ENCODE results near the gene SLC17A9.
"Not testable (repeated sequence)": the region's sequence is repeated elsewhere in the genome, so short reads cannot be mapped to it uniquely, and the experiment has no call there.

The SLC17A9 gene

GRCh38 chr20:62921119-62921687 lies 31.3 kb upstream of the SLC17A9 start:
- TF ChIP-seq CTCF (IDR thresholded peaks at IDR 0.05; ENCODE audit: borderline replicate concordance, insufficient read depth, low read depth, low read length): peak; percentile 71
- H3K4me3 ChIP-seq (ENCODE audit: low read depth, low read length): no peak overlapping the region

- H3K4me3 ChIP-seq (ENCODE audit: low read depth, low read length): no peak overlapping the region
- TF ChIP-seq CTCF (IDR thresholded peaks at IDR 0.05; ENCODE audit: borderline replicate concordance, insufficient read depth, low read depth, low read length): no peak
Observed at GRCh38 chr20:62922451-62922921, 30.0 kb upstream of the SLC17A9 start.

- H3K4me3 ChIP-seq (ENCODE audit: low read depth, low read length): not testable (repeated sequence)
Observed at GRCh38 chr20:62923059-62923668, 29.3 kb upstream of the SLC17A9 start.

GRCh38 chr20:62923669-62924441 lies 28.7 kb upstream of the SLC17A9 start:
- no peak for TF ChIP-seq CTCF (IDR thresholded peaks at IDR 0.05; ENCODE audit: borderline replicate concordance, insufficient read depth, low read depth, low read length)
- no peak overlapping the region for H3K4me3 ChIP-seq (ENCODE audit: low read depth, low read length)

GRCh38 chr20:62924442-62925075 lies 27.9 kb upstream of the SLC17A9 start:
- TF ChIP-seq CTCF (IDR thresholded peaks at IDR 0.05; ENCODE audit: borderline replicate concordance, insufficient read depth, low read depth, low read length): no peak
- H3K4me3 ChIP-seq (ENCODE audit: low read depth, low read length): peak overlapping the region; percentile 82

- no peak for TF ChIP-seq CTCF (IDR thresholded peaks at IDR 0.05; ENCODE audit: borderline replicate concordance, insufficient read depth, low read depth, low read length)
- peak overlapping the region; percentile 82 for H3K4me3 ChIP-seq (ENCODE audit: low read depth, low read length)
Observed at GRCh38 chr20:62925076-62925419, 27.5 kb upstream of the SLC17A9 start.

- no peak for TF ChIP-seq CTCF (IDR thresholded peaks at IDR 0.05; ENCODE audit: borderline replicate concordance, insufficient read depth, low read depth, low read length)
- peak overlapping the region; percentile 82 for H3K4me3 ChIP-seq (ENCODE audit: low read depth, low read length)
Observed at GRCh38 chr20:62925420-62926228, 26.9 kb upstream of the SLC17A9 start.
